Right renal cortex interstitium (tissue), 3 donors: ENCODE results near the gene MAMSTR. TPM values are rescaled to one million over a fixed set of nuclear protein-coding genes. Genes with fewer than 3 reads are reported as not detected.

Experiments used
- DNase-seq, 3 donors: peaks; one replicate each; pipeline ENCODE4 v3.0.0-alpha.2; 2013; ENCODE audit warnings: low read depth in 3 of 3, low spot score in 2 of 3
- polyA plus RNA-seq, 3 donors: library from polyadenylated mRNA; unstranded; fragments of 120-200 nt; gene quantifications; one replicate each; pipeline ENCODE4 v1.2.1, GENCODE V29; 2013; ENCODE audit not compliant: insufficient read length in 3 of 3

The MAMSTR gene
- polyA plus RNA-seq, 3 donors = 4.1 to 5.2 (median 4.5) TPM

- peak; percentile 76 to 88 (median 87) for DNase-seq
Measured at GRCh38 chr19:48746738-48747575, 27.4 kb upstream of the MAMSTR start, which contains the start of gene IZUMO1. Gene IZUMO1 (minus strand): TSS chr19:48746909. CDS start chr19:48745859, 1,050 bp downstream.

- DNase-seq = no peak
Measured at GRCh38 chr19:48746110-48746509, 26.6 kb upstream of the MAMSTR start.

DNA sequence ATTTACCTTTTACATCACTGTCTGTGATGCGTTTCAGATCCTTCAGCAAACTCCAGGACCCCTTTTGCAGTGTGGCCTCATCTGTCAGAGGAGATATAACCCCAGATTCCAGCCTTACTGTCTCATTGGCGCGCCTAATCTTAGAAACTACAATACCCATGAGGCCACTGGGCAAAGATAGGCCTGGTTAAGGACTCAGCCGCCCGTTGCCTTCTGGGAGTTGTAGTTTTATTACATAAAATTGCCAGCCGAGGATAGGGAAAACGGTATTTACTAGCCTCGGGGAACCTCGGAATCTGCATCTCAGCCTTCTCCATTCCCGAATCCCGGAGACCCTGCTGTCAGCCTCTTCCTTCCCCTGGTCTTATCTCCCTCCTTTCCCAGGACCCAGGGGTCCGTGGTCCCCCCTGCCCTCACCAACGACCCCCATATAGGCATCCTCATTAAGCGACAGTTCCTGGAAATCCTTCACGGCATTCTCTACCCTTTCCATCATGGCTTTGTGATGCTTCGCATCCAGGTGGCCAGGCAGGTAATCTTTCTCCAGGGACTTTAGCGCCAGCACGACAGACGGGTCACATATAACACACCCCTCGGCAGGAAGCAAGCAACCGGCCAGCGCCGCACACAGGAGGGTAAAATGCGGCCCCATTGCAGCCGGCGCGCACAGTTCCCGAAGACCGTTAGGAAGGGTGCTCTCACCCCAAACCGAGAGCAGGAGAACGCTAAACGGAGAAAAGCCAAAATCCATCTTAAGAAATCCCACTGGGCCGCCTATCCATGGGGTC, 25.9 kb upstream of the MAMSTR start:
- DNase-seq = no peak

DNA sequence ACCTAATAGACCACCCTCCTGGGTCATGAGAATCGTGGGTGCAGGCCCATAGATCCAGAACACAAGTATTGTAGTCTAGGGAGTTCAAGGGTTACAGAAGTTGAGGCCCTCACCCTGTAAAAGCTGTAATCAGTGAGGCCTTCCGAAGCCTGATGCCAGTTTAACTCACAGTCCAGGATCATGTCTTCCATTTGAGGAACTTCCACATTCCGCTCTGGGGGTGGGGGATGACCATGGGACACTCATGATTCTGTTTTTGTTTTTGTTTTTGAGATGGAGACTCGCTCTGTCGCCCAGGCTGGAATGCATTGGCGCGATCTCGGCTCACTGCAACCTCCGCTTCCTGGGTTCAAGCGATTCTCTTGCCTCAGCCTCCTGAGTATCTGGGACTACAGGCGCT, 22.6 kb upstream of the MAMSTR start:
- DNase-seq = no peak

- DNase-seq = no peak
Measured at GRCh38 chr19:48741129-48741999, 21.8 kb upstream of the MAMSTR start.

- no peak for DNase-seq
Measured at GRCh38 chr19:48740164-48740972, 20.8 kb upstream of the MAMSTR start, which contains the start of gene RASIP1. Gene RASIP1 (minus strand): TSS chr19:48740610. CDS start chr19:48740282, 328 bp downstream.

DNA sequence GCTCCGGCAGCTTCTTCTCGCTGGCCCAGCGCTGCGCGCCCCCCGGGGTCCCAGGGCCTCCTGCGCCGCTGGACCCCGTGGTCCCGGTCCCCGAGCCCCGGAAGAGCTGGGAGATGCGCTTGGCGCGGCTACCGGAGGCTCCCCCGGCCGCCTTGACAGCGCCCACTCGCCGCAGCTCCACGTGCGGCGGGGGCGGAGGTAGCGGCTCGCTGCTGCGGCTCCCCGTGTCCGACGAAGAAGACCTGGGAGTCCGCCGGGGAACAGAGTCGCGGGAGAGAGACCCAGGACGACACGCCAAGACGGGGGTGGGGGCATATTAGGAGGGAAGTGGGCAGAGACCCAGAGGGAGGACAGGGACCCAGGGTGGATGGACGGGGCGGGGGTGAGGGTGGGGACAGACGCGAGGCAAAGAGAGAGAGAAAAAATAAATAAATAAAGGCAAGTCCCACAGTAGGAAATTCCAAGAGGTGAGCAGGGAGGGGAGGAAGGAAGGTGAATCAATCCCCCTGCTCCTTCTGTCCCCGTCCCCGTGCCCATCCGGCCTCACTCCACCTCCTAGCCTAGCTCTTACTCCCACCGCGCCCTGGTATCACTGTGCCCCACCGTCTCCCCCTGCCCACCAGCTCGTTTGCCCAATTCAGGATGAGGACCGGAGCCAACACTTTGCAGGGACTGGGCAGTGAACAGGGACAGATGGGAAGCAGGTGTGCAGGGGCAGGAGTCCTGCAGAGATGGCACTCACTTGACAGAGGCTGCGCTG, 20.1 kb upstream of the MAMSTR start:
- no peak for DNase-seq

GRCh38 chr19:48738557-48739403, 19.3 kb upstream of the MAMSTR start:
- no peak for DNase-seq

- no peak for DNase-seq
Measured at GRCh38 chr19:48737360-48737998, 18.0 kb upstream of the MAMSTR start.

DNA sequence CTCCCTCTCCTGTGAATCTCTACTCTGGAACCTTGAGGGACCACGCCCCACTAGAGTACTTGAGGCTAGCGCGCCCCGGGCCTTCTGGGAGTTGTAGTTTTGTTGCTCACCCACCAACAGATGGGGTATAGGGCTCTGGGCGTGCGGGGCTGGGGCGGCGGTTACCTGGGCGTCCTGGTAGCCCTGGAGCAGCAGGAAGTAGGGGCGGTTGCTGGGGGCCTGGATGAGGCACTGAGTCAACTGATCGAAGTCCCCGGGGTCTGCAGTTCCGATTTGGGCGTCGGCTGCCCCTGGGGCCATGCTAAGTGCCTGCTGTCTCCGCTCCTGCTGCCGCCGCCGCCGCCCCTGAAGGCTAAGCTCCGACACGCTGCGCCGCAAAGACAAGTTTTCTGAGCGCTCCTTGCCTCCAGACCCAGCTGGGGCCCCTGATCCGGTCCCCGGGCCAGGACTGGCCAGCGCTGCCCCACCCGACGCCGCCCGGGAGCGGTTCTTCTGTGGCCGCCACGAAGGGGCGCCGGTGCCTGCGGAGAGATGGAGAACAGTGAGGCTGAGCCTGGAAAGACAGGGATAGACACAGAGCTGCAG, 15.6 kb upstream of the MAMSTR start:
- no peak for DNase-seq

- DNase-seq = no peak
Measured at GRCh38 chr19:48734625-48735024, 15.1 kb upstream of the MAMSTR start.

GRCh38 chr19:48731452-48731851, 11.9 kb upstream of the MAMSTR start:
- DNase-seq = no peak

DNA sequence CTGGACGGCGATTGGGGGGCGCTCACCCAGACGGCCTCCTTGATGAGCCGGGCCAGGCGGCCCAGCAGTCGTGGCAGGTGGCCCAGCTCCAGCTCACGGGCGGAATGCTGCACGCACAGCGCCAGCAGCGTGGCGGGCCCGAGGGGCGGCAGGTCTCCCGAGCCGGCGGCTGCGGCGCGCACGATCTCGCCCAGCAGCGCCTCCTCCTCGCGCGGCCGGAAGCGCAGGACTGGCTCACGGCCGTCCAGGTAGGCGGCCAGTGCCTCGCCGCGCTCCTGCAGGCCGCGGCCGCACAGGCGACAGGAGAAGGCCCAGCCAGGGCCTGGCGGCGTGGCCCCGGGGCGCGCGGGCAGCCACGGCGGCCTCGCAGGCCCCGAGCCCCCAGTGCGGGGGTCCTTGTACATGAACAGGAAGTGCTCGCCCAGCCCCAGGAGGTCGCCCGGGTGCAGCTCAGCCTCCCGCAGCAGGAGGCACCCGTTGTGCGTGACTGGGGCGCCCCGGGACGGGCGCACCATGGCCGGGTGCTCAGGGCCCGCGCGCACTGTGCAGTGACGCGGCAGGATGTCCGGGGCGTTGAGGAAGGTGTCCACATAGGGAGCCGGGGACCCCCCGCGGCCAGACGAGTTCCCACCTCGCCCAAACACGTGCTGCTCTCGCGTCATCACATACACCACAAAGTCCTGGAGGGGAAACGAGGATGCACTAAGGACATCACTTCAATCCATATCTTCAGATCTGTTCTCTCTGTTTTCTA, 9.6 kb upstream of the MAMSTR start:
- DNase-seq = no peak

DNA sequence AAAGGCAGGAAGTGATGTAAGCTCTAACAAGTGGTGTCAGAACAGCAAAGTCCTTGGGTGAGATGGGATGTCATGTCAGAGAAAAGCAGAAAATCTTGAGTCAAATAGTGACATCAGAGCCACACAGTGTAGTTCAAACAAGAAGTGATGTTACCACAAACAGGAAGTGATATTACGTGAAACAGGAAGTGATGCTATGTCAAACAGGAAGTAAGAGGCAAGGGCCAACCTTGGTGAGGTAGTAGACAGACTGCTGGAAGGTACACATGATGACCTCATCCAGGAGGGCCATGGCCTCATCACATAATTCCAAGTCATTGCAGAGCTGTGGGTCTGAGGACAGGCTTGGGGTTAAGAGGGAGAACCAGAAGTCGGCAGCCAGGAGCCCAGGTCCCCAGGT, 7.0 kb upstream of the MAMSTR start:
- no peak for DNase-seq

DNA sequence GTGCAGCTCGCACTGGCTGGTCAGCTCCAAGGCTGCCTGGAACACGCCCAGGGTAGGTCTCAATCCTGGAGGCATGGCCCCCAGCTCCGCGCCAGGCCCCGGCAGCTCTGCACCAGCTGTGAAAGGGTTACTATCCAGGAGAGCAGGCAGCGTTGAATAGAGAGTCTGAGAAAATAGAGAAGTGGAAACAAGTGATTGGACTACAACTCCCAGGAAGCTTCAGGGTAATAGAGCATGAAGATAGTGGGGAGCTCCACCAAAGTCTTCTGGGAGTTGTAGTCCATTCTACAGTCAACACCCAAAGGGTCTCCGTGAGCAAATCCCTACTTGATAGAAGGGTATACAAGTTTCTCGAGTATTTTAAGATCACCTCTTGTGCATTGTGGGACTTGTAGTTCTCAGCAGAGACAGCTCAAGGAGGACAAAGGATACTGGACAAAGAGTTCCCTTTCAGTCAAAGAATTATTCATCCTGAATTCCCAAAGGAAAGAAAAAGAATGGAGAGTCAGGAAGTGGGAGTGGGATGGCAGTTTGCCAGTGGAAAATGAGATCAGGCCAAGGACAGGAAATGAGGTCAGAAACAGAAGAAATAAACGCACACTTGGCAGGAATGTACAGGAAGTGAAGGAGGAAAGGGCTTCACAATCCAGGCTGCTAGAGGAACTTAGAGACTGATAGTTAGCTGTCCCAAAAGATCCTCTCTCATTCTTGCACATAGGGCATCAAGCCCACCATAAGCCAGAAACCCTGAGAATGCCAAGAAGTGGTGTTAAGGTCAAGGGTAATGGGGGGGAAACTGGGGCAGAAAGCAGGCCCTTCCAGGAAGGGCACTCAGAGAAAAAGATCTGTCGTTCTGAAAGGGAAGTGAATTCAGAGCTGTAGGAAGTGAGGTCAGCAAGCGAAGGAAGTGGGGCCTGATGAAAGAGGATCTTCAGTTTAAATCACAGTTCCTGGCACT, 5.5 kb upstream of the MAMSTR start:
- DNase-seq = peak in 2 of 3 donors; percentile 85 to 90
